NOMO-1 treated with dmso at 0.1 percent for 144 hours (cell line): ENCODE measurements around the gene TMC8.
A peak's percentile ranks its signal among the peaks of the same experiment; 100 is the strongest.
"Not testable (repeated sequence)": the region's sequence is repeated elsewhere in the genome, so short reads cannot be mapped to it uniquely, and the experiment has no call there.

Experiments used
- DNase-seq: peaks from one replicate; lab custom pipeline; 2025; ENCODE audit not compliant: unreplicated experiment; lab: John Stamatoyannopoulos, UW

Gene TMC8

DNA sequence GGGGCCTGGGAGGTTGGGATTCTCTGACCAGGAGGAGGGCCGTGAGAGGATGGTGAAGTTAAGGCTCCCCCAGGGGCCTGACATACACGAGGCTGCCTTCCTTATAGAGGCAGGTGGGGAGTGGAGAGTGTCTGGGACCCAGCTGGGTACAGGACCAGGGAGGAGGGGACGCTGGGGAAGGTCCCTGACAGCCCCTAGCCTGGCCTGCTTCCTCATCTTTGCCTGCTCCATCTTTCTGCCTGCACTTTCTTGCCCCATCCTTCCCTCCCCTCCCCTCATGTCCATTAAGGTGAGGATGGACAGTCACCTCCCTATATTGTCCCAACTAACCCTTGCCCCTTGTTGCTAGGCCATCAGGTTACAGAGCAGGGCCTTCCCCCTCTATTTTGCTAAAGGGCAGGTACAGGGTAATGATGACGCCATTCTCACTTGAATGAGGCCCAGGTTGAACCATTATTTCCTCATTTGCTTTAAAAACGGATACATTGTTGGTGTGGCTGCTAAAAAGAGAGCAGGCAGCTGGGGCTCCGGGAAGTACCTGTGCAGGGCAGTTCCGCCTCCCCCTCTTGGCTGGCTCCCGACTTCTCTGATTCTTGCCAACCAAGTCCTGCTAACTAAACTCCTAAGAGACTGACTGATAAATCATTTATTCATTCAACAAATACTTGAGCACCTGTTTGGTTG, 16.9 kb downstream of the TMC8 start:
- DNase-seq: no peak

DNA sequence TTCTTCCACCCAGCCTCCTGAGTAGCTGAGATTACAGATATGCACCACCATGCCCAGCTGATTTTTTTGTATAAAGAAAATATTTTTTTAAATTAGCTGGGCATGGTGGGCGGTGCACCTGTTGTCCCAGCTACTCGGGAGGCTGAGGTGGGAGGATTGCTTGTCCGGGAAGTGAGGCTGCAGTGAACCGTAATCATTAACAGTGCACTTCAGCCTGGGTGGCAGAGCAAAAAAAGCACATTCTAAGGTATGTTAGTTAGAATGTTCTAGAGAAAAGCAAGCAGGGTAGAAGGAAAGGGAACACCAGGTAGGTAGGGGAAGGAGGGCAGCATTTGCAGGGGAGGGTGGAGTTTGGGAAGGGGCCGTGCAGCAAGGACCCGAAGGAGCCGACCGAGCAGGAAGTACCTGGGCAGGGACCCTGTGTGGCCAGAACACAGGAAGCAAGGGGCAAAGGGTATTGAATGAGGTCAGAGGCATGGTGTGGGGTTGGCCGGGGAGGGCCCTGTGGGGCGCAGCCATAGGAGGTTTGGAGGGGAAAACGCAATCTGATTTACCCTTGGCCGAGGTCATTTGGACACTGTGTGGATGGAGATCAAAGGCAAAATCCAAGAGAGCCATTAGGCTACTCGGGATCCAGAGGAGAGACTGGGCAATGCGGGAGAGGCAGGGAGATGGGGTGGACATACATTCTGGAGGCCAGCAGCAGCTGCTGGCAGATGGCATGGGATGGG, 17.9 kb downstream of the TMC8 start:
- no peak for DNase-seq

- no peak for DNase-seq
Measured at GRCh38 chr17:78151514-78152008, 21.0 kb downstream of the TMC8 start.

DNA sequence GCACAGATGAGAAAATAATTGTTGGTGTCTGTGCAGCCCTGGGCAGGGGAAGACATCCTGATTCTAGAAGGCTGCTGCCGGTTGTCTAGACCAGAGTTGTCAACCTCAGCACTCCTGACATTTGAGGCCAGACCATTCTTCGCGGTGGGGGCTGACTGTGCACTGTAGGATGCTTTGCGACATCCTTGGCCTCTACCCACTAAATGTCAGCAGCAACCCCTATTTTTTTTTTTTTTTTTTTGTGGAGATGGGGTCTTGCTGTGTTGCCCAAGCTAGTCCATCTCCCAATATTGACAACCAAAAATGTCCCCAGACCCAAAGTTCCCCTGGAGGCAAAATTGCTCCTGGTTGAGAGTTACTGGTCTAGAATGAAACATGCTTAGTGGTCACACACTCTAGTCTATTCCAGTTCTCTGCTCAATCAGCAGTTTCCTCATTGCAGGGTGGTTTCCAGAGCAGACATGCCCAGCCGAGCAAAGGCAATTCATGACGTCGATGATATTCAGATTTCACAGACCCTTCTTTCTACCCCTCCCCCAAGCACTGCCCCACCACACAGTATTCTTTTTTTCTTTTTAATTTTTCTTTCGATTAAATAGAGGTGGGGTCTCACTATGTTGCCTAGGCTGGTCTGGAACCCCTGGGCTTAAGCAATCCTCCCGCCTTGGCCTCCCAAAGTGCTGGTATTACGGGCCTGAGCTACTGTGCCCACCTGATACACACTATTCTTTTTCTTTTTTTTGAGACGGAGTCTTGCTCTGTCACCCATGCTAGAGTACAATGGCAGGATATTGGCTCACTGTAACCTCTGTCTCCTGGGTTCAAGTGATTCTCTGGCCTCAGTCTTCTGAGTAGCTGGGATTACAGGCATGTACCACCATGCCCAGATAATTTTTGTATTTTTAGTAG, 24.6 kb downstream of the TMC8 start:
- DNase-seq: peak; percentile 58

DNA sequence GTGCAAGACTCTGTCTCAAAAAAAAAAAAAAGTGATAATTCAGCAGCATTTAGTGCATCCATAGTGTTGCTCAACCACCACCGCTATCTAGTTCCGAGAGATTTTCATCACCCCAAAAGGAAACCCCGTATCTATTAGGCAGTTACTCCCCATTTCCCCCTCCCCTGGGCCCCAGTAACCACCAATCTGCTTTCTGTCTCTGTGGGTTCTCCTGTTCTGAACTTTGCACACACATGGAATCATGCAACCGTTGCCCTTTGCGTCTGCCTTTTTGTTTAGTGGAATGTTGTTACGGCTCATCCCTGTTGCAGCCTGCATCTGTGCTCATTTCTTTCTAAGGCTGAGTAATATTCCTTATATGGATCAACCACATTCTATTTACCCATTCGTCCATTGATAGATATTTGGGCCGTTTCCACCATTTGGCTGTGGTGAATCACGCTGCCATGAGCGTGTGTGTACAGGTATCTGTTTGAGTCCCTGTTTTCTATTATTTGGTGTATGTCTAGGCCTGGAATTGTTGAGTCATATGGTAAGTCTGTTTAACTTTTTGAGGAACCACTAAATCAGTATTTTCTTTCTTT, 29.1 kb downstream of the TMC8 start:
- no peak for DNase-seq

DNA sequence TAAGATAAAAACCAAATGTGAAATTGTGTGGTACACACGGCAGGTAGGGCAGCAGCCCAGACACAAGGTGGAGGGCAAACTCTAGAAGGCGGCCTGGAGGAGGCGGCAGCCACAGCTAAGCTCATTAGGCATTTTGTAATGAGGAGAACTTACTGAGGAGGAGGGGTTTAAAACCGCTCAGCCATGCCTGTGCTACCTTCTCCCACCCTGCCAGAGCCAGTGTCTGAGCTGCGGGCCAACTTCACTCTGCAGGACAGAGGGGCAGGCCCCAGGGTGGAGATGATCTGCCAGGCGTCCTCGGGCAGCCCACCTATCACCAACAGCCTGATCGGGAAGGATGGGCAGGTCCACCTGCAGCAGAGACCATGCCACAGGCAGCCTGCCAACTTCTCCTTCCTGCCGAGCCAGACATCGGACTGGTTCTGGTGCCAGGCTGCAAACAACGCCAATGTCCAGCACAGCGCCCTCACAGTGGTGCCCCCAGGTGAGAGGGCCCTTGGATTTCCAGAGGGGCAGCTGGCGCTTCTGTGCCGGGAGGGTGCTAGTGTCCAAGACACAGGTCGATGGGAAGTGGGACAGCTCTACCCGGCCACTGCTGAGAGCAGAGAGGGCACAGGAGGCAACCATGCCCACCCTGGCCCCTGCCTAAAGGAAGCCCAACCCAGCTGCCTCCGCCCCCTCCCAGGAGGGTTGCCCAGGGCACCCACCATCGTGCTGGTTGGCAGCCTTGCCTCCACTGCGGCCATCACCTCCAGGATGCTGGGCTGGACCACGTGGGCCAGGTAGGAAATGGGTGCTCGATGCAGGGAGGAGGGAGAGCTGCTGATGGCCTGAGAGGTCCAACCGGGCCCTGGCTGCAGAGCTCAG, 33.5 kb downstream of the TMC8 start:
- no peak for DNase-seq

- DNase-seq: no peak
Measured at GRCh38 chr17:78164748-78165607, 34.4 kb downstream of the TMC8 start.

DNA sequence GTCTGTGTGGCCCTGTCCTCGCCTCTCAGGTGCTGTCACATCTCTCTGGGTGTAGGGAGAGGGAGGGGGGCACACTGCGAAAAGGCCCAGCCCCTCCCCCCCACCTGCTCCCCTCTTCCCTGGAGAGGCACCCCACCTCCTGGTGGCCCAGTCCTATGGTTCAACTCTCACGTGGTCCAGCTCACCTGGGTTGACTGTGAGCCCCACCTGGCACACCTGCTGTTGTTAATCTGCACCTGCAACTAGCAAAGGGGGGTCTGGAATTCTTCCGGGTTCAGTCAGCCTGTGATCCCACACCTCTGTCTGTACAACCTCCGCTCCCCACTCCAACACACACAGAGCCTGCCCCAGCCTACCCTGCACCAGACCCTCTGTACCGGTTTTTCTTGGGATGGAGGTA, 35.8 kb downstream of the TMC8 start:
- no peak for DNase-seq

- DNase-seq: peak; percentile 67
Measured at GRCh38 chr17:78168242-78168902, 37.8 kb downstream of the TMC8 start, which contains the start of gene SYNGR2. Gene SYNGR2 (plus strand): TSS chr17:78168581. CDS start chr17:78168617, 36 bp downstream.

DNA sequence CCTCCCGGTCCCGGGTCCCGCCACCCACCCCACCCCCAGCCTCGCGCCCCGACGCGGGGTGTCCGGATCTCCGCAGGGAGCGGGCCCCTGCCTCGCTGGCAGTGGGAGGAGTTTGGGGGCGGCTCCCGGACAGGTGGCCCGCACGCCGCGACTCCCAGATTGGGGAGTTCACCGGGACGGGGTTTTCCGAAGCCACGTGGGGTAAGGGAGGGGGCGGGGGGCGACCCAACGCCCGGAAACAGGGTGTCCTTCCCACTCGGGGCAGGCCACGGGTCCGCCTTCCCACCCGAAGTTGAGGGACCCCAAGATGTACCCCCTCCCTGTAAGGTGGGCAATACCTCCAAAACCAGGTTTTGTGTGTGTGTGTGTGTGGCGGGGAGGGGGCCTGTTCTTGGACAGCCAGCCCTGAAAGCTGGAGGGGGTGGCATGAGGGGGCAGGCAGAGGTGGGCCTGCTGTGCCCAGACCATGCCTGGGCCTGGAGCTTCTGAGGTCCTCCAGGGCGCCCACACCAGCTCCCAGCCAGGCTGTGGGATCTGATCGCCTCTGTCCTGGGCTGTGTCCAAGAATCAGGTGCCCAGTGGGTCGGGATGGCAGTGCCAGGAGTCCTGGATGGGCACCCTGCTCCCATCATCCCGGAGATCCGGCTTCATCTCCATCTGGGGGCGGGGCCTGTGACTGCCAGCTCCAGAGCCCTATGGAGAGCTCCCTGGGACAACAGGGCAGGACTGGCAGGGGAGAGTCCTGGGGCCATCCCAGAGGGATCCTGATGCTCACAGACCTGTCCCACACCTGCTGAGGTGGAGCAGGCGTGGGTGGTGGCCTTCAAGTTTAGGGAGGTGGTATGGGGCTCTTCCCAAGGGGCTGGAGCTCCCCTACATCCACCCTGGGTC, 38.6 kb downstream of the TMC8 start:
- DNase-seq: no peak

DNA sequence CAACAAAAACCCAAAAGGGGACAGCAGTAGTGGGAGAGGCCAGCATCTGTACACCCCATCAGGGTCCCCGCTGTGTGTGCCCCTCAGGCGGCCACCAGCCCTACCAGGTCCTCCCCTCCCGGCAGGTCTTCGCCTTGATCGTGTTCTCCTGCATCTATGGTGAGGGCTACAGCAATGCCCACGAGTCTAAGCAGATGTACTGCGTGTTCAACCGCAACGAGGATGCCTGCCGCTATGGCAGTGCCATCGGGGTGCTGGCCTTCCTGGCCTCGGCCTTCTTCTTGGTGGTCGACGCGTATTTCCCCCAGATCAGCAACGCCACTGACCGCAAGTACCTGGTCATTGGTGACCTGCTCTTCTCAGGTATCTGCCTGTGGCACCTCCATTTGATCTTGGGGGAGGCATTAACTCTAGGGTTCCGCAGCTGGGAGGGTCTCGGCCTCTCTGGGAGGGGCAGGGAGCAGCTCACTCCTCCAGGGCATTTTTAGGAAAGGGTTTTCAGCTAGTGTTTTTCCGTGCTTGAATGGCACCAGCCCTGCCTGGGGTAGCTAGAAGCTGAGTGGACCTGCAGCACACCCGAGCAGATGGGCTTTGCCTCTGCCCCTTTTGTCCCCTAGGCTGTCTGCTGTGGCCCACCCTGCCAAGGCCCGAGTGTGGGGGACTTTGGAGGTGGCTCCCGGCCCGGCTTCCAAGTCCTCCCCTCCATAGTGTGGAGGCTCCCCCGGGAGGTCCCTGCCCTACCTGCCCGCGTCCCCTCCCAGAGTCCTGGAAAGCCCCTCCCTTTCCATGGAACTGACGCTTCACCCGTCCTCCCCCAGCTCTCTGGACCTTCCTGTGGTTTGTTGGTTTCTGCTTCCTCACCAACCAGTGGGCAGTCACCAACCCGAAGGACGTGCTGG, 40.4 kb downstream of the TMC8 start:
- no peak for DNase-seq

GRCh38 chr17:78171591-78172248, 41.1 kb downstream of the TMC8 start:
- DNase-seq: not testable (repeated sequence)

- no peak for DNase-seq
Measured at GRCh38 chr17:78172249-78173051, 41.9 kb downstream of the TMC8 start.

GRCh38 chr17:78173097-78173715, 42.6 kb downstream of the TMC8 start:
- no peak for DNase-seq
